ENCODE results near the gene TACC2.

The TACC2 gene

DNA sequence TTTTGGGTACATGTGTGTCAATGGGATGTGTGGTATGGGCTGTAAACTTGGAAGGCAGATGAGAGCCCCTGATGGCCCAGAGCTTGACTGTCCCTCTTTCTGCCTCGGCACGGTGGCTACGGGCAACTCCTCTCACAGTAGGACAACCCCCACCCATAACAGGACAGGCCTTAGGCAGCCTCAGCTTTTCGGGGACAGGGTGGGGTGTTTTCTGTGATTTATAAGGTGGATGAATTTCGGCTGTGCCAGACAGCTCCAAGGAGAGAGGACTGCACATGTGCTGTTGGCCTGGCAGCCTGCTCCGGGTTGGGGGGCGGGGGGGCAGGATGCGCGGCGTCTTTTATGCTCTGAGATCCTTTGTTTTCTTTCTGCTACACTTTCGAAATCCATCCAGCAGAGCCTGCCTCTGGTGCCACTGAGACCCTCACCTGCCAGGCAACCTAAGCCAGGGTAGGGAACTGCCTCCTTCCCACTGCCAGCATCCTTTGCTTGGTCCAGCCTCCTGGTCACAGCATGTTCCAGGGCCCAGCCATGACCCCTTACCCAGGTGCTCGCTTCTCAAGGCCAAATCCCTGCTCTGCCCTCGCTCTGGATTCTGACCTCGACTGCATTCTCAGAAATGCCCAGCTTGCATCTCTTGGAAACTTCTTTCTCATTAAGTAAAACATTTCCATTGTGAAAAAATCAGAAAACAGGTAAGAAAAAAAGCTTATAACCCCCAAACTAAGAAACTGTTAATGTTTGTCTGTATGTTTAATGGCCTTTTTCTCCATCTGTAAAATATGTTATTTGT is 266.7 kb downstream of the TACC2 start:
- Mint-ChIP-seq H3K36me3 (no peaks in the 10 kb centered on the region), H3K4me1 (no peaks in the 10 kb centered on the region), H3K27ac (no peak overlapping the region), H3K4me3 (no peak overlapping the region), H3K27me3 (peaks cover 6 to 10% of the 10 kb centered on the region in 2 donors), H3K9me3 (no peaks in the 10 kb centered on the region)
- no peak for DNase-seq
- no peak for ATAC-seq (replicated peaks)

DNA sequence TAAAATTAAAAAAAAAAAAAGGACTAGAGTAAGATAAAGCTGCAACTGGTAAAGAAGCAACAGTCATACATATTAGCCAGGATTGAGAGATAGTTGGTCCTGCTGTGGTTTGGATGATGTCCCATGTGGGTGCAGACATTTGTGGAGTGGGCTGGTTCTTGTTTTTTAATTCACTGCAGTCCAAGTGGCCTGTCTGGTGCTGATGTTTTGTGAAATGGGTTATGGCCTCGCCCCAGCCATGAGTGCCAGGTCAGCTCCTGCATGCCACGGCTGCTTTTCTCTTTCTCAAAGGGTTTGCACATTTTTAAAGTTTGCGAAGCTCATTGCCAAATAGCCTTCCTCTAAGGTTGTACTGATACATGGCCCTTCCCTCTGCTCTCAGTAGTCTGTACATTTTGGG is 268.1 kb downstream of the TACC2 start:
- no peak overlapping the region for H3K4me3 Mint-ChIP-seq
- ATAC-seq (replicated peaks) (no peak), DNase-seq (no peak)
- no peaks in the 10 kb centered on the region for H3K4me1 Mint-ChIP-seq
- peaks cover 0 to 2% of the 10 kb centered on the region in 2 donors for H3K9me3 Mint-ChIP-seq
- H3K27ac Mint-ChIP-seq, result no peak overlapping the region
- peaks cover 6 to 10% of the 10 kb centered on the region in 2 donors for H3K27me3 Mint-ChIP-seq
- H3K36me3 Mint-ChIP-seq, result no peaks in the 10 kb centered on the region

DNA sequence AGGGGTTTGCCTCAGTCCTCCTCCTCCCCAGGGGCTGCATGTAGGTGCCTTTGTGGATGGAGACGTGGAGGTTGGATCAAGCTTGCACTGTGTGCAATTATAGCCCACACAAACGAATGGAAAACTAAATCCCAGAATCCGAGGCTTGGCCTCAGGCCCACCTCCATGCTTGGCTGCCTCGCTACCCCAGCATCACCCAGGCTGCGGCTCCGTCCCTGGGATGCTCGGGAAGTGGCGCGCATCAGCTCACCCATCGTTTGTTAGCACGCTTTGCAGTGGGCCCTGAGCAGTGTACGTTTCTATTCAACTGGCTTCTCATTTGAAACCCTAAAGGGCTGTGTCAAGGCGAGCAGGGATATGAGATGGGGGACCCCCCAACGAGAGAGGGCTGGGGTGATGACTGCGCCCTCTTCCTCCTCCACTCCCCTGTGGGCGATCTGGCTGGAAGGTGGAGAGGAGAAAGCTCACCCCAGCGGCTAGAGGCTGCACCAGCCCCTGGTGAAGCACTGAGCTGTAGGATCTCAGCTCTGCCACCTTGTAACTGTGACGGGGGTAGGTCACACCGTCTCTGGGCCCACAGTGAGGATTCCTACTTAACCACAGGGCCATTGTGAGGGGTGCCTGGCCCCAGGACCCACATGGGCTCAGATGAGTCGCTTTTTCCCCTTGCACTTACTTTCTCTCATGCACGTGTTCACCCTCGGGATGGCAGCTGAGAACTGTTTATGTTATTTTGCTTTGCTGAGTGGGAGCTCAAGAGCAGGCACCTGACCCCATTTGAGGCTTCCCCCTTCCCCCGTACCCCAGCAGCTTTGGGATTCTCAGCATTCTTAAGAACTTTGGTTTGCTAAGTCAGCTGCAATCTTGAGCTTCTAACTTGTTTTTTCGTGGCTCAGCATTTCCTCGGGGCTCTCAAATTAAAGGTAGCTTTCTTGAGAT is 269.4 kb downstream of the TACC2 start:
- ATAC-seq (replicated peaks) (no peak), DNase-seq (no peak)
- Mint-ChIP-seq H3K27ac (no peak overlapping the region), H3K4me1 (no peaks in the 10 kb centered on the region), H3K9me3 (peaks cover 5 to 7% of the 10 kb centered on the region in 2 donors), H3K27me3 (peaks cover 8 to 15% of the 10 kb centered on the region in 2 donors), H3K4me3 (no peak overlapping the region), H3K36me3 (peaks cover 0 to 3% of the 10 kb centered on the region in 2 donors)

DNA sequence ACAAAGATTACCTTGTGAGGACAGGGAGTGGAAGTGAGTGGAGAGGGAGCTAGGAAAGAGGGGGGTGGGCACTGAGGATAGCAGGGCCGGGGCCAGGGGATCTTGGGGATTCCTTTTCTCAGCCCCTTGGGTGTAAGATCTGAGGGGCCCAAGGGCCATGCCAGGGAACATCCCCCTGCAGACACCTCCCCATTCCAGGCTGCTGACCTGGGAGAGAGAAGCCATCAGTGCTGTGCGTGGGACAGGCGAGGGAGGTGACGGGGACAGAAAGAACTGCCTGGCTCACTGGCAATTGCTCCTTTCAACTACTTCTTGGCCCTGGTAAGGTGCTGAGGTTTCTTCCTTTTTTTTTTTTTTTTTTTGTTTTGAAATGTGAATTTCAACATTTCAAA is 270.1 kb downstream of the TACC2 start:
- Mint-ChIP-seq H3K4me1 (no peaks in the 10 kb centered on the region), H3K9me3 (peaks cover 6 to 10% of the 10 kb centered on the region in 2 donors), H3K36me3 (peaks cover 0 to 4% of the 10 kb centered on the region in 2 donors), H3K27me3 (peaks cover 15 to 22% of the 10 kb centered on the region in 2 donors), H3K4me3 (no peak overlapping the region), H3K27ac (no peak overlapping the region)
- ATAC-seq (replicated peaks) (no peak), DNase-seq (no peak)

DNA sequence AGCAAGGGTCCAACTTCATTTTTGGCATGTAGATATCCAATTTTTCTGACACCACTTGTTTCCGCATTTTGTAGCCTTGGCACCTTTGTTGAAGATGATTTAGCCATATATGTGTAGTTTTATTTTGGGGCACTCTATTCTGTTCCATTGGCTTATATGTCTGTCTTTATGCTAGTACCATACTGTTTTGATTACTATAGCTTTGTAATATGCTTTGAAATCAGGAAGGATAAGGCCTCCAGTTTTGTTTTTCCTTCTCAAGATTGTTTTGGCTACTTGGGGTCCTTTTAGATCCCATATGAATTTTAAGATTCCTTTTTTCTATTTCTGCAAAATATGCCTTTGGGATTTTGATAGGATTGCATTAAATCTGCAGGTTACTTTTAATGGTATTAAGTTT is 272.6 kb downstream of the TACC2 start:
- peaks cover 6 to 10% of the 10 kb centered on the region in 2 donors for H3K9me3 Mint-ChIP-seq
- peaks cover 17 to 30% of the 10 kb centered on the region in 2 donors for H3K27me3 Mint-ChIP-seq
- no peak for DNase-seq

DNA sequence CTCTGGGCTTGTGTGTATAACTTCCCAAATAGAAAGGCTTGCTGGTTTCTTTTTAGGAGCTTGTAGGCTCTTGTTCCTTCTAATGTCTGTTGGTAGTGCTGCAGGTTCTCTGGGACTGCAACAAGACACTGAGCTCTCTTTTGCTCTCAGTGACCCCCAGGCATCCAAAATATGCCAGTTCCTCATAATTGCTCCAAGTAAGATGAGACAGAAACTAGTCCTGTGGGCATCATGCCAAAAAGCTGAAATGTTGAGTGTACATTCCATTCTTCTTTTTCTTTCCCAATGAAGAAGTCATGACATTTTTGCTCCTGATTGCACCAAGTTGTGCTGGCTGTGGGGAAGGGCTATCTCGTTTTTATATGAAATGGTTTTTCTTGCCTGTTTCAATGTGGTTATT is 275.0 kb downstream of the TACC2 start:
- DNase-seq (no peak), ATAC-seq (replicated peaks) (no peak)
- Mint-ChIP-seq H3K4me1 (no peaks in the 10 kb centered on the region), H3K36me3 (peaks cover 0 to 4% of the 10 kb centered on the region in 2 donors), H3K9me3 (peaks cover 6 to 10% of the 10 kb centered on the region in 2 donors), H3K27me3 (peaks cover 23 to 37% of the 10 kb centered on the region in 2 donors), H3K27ac (no peak overlapping the region), H3K4me3 (no peak overlapping the region)

More for the DNA sequence above, 272.6 kb downstream of the TACC2 start:
- ATAC-seq (replicated peaks), result no peak
- no peaks in the 10 kb centered on the region for H3K4me1 Mint-ChIP-seq
- H3K27ac Mint-ChIP-seq, result no peak overlapping the region
- no peak overlapping the region for H3K4me3 Mint-ChIP-seq
- peaks cover 0 to 4% of the 10 kb centered on the region in 2 donors for H3K36me3 Mint-ChIP-seq

DNA sequence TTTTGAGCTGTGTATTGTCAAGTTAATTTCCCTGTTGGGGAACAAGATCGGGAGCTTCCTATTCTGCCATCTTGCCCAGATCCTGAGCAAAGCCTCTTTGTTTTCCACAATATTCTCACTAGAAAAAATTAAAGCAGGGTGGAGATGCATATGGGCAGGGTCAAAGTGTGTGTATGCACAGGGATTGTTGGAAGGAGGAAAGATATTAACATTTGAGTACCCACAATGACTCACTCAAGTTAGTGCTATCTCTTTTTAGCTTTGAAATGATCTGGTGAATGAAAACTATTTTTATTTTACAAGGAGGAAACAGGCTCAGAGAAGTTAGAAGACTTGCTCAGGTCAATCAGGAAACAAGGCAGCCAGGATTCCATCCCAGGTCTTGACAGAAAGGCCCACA is 275.5 kb downstream of the TACC2 start:
- Mint-ChIP-seq H3K27me3 (peaks cover 20 to 39% of the 10 kb centered on the region in 2 donors), H3K36me3 (peaks cover 0 to 4% of the 10 kb centered on the region in 2 donors), H3K4me1 (no peaks in the 10 kb centered on the region), H3K4me3 (no peak overlapping the region), H3K9me3 (peaks cover 6 to 10% of the 10 kb centered on the region in 2 donors), H3K27ac (no peak overlapping the region)
- ATAC-seq (replicated peaks) (no peak), DNase-seq (no peak)

DNA sequence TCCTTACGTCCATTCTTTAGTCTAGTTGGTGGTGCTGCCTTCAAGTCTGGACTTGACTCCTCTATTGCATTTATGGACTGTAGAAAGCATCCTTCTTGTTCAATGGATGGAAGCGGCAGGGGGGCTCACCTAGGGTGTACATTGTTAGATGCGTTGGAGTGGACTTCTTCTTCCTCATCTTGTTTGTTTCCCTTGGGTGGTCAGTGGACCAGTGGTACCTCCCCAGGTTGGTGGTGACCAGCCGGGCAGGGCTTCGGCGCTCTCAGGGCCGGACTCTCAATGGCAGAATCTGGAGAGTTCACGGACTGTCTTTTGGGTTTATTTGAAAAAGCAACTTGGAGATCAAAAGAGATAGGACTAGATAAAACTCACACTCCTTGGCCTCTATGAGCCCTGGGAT is 276.0 kb downstream of the TACC2 start:
- H3K4me1 Mint-ChIP-seq, result no peaks in the 10 kb centered on the region
- peaks cover 23 to 39% of the 10 kb centered on the region in 2 donors for H3K27me3 Mint-ChIP-seq
- H3K27ac Mint-ChIP-seq, result no peak overlapping the region
- no peak for ATAC-seq (replicated peaks)
- peaks cover 6 to 10% of the 10 kb centered on the region in 2 donors for H3K9me3 Mint-ChIP-seq
- no peak for DNase-seq
- peaks cover 0 to 4% of the 10 kb centered on the region in 2 donors for H3K36me3 Mint-ChIP-seq
- H3K4me3 Mint-ChIP-seq, result no peak overlapping the region

DNA sequence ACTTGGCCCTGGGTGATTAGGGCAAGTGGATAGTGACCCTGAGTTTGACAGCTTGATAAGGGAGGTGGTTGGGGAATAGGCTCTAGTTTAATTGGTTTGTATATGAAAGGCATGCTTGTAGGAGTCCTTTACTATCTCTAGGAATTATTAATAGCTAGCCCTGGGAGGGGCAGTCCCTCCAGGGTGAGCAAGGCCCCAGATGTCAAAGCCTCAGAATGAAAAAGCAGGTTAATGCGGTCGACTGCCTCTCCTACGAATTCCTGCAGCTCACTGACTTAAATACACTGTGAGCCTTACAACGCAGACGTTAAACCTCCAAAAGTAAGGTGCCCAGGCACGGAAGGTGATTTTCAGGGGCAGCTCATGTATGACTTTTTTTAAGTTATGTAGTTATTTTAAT is 276.9 kb downstream of the TACC2 start:
- no peak for DNase-seq
- no peaks in the 10 kb centered on the region for H3K4me1 Mint-ChIP-seq
- H3K27ac Mint-ChIP-seq, result no peak overlapping the region
- ATAC-seq (replicated peaks), result no peak
- peaks cover 23 to 40% of the 10 kb centered on the region in 2 donors for H3K27me3 Mint-ChIP-seq
- no peak overlapping the region for H3K4me3 Mint-ChIP-seq
- peaks cover 0 to 4% of the 10 kb centered on the region in 2 donors for H3K36me3 Mint-ChIP-seq
- H3K9me3 Mint-ChIP-seq, result peaks cover 6 to 10% of the 10 kb centered on the region in 2 donors

DNA sequence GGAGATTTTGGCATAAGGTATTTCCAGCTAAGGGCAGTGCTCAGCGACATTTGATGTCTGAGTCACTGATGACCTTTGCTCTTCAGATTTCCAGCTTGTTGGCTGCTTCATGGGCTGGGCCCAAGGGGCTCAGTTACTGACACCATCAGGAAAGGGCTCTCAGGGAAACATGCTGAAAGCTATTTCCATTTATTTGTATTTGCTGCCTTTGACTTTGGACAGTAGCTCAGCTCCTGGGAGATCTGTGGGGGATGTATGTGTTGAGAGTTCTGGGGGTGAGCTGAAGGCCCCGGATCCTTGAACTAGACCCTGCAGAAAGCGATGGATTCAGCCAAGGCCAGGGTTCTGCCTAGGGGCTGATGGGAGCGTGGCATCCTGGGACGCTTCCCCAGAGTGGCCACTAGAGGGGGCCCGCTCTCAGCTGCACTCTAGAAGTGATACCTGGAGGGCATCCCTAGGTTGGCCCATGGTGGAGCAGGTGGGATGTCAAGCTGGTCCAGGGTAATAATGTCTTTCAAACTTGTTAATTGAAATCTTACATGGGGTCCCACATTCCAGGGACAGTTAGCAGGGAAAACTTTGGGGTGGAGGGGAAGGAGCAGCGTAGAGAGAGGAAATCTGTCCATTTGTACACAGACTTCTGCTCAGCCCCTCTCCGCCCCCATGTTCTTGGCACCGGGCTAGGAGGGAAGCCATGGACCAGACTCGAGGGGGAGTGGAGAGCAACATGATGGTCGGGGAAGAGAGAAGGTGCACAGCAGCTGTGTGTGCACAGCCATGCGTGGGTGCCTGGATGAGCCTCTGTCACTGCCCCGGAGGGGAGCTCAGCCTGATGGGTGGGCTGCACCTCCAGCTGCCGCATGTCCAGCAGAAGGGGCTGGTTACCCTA is 279.1 kb downstream of the TACC2 start:
- H3K9me3 Mint-ChIP-seq, result peaks cover 4 to 6% of the 10 kb centered on the region in 2 donors
- DNase-seq, result peak; percentile 27
- no peak overlapping the region for H3K27ac Mint-ChIP-seq
- ATAC-seq (replicated peaks), result peak; percentile 87 to 94
- no peaks in the 10 kb centered on the region for H3K4me1 Mint-ChIP-seq
- H3K4me3 Mint-ChIP-seq, result no peak overlapping the region
- peaks cover 0 to 4% of the 10 kb centered on the region in 2 donors for H3K36me3 Mint-ChIP-seq
- H3K27me3 Mint-ChIP-seq, result peaks cover 27 to 38% of the 10 kb centered on the region in 2 donors

DNA sequence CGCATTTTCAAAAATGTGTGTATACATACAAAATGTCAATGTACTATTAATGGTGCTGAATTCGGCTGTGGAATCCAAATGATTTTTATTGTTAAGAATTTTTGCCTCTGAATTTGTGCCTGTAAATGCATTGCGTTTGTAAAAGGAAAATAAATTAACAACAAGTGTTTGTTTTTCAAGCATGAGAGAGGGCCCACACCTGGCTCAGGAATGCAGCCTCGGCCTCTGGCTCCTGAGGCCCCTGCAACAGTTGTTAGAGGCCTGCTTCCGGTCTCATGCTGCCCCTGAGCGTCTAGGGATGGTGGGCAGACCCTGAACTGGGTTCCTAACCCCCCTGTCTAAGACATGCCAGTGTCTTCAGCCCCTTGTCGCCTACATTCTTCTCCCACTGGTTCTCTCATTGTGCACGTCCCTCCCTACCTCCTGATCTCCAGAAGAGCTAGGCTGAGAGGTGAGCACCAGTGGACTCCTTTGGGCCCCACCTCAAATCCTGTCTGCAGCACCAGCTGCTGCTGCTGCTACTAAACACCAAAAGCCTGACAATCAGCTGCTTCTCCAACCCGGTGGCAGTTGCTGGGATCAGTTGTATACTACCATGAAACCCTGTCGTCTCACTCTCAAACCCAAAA is 280.2 kb downstream of the TACC2 start:
- H3K9me3 Mint-ChIP-seq, result no peaks in the 10 kb centered on the region
- H3K36me3 Mint-ChIP-seq, result no peaks in the 10 kb centered on the region
- ATAC-seq (replicated peaks), result no peak
- H3K27me3 Mint-ChIP-seq, result peaks cover 18 to 30% of the 10 kb centered on the region in 2 donors
- no peak overlapping the region for H3K4me3 Mint-ChIP-seq
- DNase-seq, result no peak
- no peak overlapping the region for H3K27ac Mint-ChIP-seq
- no peaks in the 10 kb centered on the region for H3K4me1 Mint-ChIP-seq

DNA sequence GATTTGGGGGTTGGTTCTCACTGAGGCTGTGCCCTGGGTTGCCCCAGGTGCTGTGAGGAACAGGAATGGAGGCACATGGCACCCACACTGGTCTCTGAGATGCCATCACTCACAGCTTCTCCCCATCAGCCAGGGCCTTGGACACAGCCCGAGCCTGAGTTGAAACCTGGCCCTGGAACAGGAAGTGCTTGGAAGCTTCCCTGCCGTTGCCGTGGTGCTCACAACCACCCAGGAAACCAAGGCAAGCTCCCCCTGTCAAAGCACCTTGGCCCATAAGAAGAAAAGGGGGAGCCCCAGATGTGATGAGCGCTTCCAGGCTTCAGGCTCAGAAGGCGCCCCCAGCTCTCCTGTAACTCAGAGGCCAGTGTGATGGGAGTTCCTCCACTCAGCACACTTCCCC is 282.1 kb downstream of the TACC2 start, which contains the start of gene BTBD16:
Gene BTBD16, plus strand, starts transcription at position 221 of the 400 bp plus-strand sequence. CDS start 3,786 bp downstream, outside the sequence.
- no peaks in the 10 kb centered on the region for H3K36me3 Mint-ChIP-seq
- H3K4me3 Mint-ChIP-seq, result no peak within 1 kb of the TSS
- peaks cover 19 to 25% of the 10 kb centered on the region in 2 donors for H3K27me3 Mint-ChIP-seq
- no peaks in the 10 kb centered on the region for H3K9me3 Mint-ChIP-seq
- no peak within 1 kb of the TSS for H3K27ac Mint-ChIP-seq
- no peaks in the 10 kb centered on the region for H3K4me1 Mint-ChIP-seq
- DNase-seq (no peak), ATAC-seq (replicated peaks) (no peak)

DNA sequence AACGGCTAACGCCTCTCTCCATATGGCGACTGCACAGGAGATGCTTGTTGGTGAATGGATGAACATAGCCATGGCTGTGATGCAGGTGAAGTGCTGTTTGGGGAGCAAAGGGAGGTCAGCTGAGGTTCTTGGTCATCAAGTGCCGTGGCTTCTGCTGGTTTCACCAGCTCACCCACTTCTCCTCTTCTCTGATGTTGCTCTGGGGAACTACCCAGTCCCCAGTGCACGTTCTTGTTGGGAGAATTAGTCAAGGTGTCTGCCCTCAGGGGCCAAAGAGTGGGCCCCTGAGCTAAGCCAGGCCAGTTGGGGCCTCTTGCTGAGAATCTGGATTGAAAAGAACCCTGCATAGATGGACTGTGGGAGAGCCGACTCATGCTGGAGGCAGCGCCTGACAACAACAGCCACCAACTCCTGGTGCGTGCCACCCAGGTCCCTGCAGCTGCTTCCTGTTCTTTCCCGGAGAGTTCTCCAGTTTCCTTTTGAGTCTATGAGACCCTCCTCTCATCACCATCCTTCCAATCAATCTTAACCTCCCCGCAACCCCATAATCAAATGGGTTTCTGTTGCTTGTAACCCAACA is 285.1 kb downstream of the TACC2 start:
- Mint-ChIP-seq H3K27ac (no peak overlapping the region), H3K9me3 (peaks cover 0 to 2% of the 10 kb centered on the region in 2 donors), H3K27me3 (peaks cover 18 to 26% of the 10 kb centered on the region in 2 donors), H3K36me3 (no peaks in the 10 kb centered on the region), H3K4me3 (no peak overlapping the region), H3K4me1 (no peaks in the 10 kb centered on the region)
- ATAC-seq (replicated peaks), result no peak
- no peak for DNase-seq

All from stimulated activated naive B cell treated with anti-CD40 and anti-IgM and Interleukin-4, amounts not matched to agents 10 μg/mL and 1 μg/mL and 100 μg/mL, for 72 hours (primary cell).